WTC11 (cell line): ENCODE results near the gene PARVG.

Experiments used
- ESRRA ChIP-seq: sonication (generic); formaldehyde crosslinking; IDR thresholded peaks from 2 replicates; pipeline ENCODE4 v1.8.1; 2022; ENCODE audit warnings: mild to moderate bottlenecking, missing genetic modification reagents, borderline replicate concordance
- TF ChIP-seq, protein P1 (sequence below): sonication (generic); formaldehyde crosslinking; conservative IDR thresholded peaks from 2 replicates; pipeline ENCODE4 v1.8.1; 2022; ENCODE audit warnings: mild to moderate bottlenecking, missing genetic modification reagents
- TF ChIP-seq, protein P2 (sequence below): fragments of 200-600 bp; IDR thresholded peaks from 2 replicates; pipeline ENCODE4 v1.8.0; 2022; ENCODE audit warnings: antibody characterized with exemption
- TF ChIP-seq, protein P3 (sequence below): sonication (generic); formaldehyde crosslinking; IDR thresholded peaks from 2 replicates; pipeline ENCODE4 v1.8.1; 2023; ENCODE audit warnings: mild to moderate bottlenecking, missing genetic modification reagents, moderate library complexity

DNA sequence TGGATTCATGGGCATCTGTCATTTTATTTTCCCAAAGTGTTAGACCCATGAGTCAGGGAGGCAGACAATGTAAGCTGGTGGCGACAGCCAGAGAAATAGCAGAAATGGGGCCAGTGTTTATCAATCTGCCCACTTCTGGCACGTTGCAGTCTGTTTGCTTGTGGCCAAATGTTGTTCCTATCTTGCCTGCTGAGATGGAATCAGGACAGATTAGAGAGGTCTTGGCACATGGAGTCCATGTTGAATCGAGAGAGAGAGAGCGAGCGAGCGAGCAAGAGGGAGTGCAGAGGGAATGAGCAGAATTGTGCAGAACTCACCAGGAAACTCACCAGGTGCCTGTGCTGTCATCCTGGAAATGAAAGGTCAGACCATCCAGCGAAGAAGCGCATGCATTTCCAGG, 21.9 kb upstream of the PARVG start:
- TF ChIP-seq, protein P1, sequence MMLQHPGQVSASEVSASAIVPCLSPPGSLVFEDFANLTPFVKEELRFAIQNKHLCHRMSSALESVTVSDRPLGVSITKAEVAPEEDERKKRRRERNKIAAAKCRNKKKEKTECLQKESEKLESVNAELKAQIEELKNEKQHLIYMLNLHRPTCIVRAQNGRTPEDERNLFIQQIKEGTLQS (CRISPR knock-in tag): no peak
- TF ChIP-seq, protein P2, sequence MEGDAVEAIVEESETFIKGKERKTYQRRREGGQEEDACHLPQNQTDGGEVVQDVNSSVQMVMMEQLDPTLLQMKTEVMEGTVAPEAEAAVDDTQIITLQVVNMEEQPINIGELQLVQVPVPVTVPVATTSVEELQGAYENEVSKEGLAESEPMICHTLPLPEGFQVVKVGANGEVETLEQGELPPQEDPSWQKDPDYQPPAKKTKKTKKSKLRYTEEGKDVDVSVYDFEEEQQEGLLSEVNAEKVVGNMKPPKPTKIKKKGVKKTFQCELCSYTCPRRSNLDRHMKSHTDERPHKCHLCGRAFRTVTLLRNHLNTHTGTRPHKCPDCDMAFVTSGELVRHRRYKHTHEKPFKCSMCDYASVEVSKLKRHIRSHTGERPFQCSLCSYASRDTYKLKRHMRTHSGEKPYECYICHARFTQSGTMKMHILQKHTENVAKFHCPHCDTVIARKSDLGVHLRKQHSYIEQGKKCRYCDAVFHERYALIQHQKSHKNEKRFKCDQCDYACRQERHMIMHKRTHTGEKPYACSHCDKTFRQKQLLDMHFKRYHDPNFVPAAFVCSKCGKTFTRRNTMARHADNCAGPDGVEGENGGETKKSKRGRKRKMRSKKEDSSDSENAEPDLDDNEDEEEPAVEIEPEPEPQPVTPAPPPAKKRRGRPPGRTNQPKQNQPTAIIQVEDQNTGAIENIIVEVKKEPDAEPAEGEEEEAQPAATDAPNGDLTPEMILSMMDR: no peak
- TF ChIP-seq, protein P3, sequence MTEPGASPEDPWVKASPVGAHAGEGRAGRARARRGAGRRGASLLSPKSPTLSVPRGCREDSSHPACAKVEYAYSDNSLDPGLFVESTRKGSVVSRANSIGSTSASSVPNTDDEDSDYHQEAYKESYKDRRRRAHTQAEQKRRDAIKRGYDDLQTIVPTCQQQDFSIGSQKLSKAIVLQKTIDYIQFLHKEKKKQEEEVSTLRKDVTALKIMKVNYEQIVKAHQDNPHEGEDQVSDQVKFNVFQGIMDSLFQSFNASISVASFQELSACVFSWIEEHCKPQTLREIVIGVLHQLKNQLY: no peak
- TF ChIP-seq ESRRA (CRISPR knock-in tag): no peak
